NCI-H2081 (cell line): ENCODE measurements around the gene DNAAF1.

ENCODE experiments used
- DNase-seq, 2 experiments: peaks; one replicate each; lab custom pipeline; 2025; lab: John Stamatoyannopoulos, UW

Gene DNAAF1

DNA sequence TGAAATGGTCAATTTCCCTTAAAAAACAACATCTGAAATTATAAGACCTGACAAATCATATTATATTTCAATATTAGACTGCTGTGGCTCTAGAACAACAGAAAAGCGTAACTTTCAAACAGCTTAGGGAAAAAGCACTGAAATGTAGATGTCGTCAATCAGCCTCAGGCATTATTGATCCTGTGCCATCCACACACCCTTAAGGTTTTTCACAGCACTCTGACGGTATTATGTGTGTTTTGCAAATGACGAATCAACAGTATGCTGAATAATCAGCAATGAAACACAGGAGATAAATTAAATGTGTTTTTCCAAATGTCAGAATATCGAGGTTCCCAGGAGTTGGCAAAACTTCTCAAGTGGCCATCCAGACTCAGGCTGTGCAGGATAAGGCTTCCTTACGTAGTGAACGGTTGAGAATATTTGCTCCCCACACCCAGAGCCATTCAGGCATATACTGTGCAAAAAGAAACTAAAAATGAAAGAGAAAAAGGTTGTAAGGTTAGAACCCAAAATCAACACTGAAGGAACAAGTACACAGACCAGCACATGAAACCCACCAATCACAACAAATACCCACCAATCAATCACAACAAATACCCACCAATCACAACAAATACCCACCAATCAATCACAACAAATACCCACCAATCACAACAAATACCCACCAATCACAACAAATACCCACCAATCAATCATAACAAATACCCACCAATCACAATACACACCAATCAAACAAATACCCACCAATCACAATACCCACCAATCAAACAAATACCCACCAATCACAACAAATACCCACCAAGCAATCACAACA lies 20.6 kb upstream of the DNAAF1 start:
- DNase-seq: no peak

DNA sequence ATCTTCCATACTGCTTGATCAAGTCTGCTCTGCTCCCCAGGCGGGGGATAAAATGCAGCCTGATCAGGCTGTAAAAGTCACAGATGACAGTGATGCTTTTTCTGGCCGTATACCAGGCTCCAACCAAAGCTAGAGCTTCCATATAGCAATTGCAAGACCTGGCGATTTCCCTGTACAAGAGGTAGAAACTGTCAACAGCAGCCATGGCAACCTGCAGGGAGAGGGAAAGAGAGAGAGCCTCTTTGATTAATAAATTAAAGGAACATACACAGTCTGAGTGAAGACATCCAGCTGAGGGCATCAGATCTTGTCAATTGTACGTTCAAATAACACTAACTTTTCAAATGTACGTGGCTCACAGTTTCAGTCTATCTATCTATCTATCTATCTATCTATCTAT lies 14.0 kb upstream of the DNAAF1 start:
- DNase-seq: no peak

DNA sequence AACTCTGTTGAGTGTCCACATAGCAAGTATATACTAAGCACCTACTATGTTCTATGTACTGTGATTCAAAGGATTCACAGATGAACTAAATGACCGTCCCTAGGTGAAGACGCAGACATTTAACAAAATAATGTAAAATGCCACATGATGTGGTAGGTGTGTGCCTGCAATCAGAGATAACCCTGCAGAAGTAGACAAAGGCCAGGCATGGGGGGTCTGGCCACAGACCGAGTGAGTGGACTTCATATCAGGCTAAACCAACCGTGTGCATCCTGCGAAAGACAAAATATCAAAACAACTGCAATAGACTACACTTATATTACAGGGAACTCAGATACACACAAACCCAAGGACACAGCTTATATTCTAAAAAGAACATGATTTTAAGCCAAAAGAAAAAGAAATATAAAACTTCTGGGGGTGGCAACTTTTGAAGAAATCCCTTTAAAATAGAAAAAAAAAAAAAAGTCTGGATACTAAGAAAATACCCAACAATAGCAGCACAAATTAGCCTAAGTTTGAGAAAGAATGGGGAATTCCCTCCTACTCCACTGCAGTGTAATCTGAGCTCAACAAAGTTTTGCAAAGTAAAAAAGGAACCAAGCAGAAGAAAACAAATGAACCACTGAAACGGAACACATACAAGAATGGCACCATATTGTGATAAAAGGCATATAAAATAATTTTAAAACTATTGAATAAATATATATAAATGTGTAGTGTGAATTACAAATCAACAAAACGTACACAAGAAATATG lies 12.4 kb upstream of the DNAAF1 start:
- DNase-seq: no peak

DNA sequence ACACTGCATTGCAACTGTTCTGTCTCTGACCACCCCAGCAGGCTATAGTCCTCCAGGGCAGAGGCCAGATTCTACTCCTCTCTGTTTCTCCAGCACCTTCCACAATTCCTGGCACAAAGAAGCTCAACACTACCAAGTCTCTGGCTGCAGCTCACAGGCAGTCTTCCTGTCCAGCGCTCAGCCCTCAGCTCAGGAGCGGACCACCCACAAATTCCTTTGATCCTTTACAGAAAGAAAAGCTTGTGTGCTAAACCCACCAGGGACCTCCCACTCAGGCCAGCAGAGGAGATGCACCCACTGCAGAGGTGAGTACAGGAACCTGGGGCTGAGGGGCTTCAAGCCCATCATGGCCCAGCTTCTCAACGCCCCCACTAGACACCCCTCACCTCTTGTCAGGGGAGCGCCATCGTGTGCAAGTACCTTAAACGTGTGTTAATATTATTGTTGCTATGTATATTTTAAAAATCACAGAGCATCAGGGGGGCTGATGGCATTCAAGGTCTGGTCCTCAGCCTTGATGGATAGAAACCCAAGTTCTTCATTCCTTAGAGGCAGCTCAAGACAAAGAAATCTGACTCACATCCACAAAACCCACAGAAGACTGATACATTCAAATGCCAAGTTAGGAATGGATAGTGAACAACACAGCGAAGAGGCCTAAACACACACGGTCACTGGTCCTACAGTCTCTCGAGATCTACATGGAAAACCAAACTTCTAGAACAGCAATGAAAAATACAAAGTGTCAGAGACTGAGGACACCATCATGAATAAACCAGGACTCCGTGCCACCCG lies 8.6 kb upstream of the DNAAF1 start:
- DNase-seq: no peak

DNA sequence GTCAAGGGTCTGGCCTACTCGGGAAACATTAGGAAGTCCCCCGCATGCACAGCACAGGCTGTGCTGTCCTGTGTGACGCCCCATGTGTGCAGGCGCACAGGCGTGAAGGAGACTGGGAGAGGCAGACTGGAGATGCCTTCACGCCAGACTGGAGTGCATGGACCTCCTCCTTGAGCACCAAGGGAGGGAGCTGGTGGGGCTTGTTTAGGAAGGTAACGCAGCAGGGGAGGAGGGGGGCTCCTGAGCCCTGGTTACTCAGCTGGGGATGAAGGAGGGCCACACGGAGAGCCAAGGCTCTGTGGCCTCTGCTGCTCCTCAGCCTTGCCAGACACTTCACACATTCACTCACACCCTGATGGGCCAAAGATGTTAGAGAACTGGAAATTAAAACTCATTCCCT lies 7.8 kb upstream of the DNAAF1 start:
- no peak for DNase-seq

DNA sequence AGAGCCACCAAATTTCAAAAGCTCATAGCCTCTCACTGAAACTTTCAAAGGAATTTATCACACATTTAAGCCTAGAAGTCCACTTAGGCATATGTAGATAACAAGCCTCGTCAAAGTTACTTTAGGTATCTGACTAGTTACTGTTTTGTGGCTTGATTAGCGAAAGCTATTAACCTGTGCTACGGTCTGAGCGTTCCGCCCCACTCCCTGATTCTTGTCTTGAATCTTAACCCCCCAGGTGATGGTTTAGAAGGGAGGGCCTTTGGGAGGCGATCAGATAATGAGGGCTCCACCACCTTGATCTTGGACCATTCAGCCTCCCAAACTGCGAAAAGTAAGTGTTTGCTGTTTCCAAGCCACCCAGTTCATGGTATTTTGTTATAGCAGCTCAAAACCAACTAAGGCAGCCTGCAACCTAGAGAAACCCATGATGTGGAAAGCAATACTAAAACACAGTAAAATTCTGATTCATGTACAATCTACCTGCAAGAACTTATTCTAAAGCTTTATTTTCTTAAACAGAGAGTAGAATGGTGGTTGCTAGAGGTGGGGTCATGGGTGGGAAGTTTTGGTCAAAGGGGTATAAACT lies 7.2 kb upstream of the DNAAF1 start:
- no peak for DNase-seq

DNA sequence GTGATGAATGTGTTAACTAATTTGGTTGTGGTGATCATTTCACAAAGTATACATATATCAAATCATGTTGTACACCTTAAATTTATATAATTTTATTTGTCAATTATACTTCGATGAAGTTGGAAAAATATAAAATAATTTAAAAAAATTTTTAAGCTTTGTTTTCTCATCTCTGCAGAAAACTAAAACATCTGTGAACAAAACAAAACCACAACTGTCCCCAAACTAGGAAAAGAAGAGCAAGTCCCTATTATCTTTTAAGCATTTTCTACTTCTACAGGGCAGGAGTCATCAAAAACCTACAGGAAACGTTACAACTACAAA lies 6.6 kb upstream of the DNAAF1 start:
- no peak for DNase-seq

DNA sequence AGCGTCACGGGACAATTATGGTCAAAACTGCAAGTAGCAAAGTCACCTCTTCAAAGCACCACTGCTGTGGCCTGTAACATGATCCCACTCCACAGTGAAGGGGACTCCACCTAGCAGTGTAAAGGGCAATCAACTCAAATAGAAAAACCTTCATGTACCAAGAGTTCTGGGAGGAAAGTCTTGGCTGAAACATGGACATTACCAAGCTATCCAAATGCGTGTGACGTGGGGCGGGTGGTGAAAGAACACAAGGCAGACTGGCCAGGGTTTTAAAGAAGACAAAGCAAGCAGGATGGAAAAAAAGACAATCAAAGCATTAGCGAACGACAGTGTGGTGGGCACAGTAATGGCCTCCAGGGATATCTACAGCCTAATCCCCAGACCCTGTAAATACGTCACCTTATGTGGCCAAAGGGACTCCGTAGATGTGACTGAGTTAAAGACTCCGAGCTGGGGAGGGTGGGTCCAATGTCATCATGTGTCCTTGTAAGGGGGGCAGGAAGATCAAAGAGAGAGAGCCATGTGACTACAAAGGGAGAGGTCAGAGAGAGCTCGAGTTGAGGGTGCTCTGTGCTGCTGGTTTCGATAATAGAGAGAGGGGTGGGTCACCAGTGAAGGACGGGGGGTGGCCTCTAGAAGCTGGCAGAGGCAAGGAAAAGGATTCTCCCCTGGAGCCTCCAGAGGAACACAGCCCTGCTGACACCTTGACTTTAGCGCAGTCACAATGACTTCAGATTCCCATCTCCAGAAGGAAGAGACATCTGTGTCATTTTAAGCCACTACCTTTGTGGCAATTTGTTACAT lies 6.1 kb upstream of the DNAAF1 start:
- peak in 1 of 2 experiments; percentile 1 for DNase-seq

DNA sequence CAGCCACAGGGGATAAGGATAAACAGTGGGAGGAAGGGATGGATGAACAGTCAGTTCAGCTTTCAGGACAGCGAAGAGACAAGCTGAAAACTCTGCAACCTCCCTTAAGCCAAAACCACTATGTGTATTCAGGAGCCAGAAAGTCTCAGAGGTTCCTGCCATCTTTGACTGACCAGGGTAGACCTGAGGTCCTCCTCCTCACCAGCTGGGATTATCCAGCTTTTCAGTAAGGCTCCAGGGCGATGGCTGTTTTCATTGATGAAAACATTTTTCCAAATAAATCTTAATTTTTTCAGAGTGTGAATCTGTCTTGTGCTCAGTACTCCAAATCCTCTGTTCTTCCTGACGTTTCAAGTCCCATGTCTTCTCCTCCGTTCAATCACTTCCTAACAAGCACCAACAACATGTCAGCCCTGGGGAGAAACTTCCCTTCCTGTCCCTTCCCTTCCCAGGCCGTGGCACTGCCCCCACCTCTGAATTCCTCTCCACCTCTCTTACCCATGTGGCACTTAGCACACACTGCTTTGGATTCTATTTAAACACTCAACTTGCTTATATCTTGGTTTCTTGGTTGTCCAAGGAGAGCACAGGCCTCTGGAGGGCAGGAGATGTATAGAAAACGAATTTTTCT lies 5.4 kb upstream of the DNAAF1 start:
- DNase-seq: no peak

DNA sequence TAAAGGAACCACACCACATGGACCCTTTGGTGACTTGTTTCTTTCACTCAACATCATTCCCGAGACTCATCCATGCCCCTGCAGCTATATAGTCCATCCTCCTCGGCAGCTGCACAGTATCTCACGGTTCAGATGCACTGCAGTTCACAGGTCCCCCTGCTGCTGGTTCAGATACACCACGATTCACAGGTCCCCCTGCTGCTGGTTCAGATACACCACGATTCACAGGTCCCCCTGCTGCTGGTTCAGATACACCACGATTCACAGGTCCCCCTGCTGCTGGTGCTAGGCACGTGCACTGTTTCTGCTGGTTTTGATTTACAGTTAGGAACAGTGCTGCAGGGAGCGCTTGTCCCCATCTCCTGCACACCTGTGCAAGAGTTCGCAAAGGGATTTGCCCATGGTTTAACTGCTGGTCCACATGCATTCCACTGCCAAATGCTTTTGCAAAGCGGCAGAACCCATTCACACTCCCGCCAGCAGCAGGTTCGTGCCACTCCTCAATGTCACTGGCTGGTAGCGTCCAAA lies 3.9 kb upstream of the DNAAF1 start:
- no peak for DNase-seq

DNA sequence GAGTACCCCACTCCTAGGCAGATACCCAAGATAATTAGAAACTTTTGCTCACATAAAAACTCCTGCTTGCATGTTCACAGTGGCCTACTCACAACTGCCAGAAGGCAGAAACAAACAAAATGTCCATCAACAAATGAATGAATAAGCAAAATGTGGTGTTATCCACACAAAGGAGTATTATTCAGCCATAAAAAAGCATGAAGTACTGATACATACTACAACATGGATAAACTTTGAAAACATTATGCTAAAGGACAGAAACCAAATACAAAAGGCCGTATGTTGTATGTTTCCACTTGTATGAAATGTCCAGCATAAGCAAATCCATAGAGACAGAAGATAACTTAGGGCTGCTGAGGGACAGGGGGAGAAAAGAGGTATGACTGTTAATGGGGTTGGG lies 2.0 kb upstream of the DNAAF1 start:
- no peak for DNase-seq

DNA sequence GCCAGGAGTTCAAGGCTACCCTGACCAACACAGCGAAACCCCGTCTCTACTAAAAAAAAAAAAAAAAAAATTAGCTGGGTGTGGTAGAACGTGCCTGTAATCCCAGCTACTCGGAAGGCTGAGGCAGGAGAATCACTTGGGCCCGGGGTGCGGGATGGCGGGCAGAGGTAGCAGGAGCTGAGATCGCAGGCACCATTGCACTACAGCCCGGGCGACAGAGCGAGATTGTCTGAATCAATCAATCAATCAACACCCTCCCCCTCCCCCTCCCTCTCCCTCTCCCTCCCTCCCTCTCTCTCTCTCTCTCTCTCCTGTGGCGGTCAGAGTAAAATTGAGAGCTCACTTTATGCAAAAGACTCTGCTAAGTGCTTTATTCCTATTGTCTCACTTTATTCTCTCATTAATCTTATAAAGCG lies 1.3 kb upstream of the DNAAF1 start:
- DNase-seq: no peak

DNA sequence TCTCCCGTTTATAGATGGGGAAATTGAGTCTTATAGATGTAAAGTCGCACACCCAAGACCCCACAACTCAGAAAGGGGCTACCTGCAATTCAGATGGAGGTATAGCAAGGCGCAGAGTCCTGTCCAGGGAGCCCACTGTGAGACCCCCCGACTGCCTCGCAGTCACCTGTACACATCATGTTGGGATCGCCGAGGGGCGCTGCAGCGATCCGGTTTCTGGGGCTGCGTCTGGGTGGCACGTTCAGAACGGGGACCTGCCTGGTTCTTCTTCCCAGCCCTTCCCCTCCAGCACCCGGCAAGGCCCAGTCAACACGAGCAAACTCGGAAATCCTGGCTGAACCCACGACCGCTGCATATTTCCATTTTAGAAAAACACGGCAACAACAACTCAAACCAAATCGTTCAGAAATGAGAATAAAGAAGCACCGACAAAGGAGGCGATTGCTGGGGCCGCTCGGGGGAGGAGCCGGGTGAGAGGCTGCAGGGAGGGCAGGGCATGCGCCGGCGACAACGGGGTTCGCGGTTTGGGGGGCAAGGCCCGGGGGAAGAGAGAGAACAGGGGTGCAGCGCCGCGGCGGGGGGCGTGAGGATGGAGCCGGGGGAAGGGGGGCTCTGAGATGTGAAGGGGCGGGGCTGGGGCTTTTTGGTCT lies 774 bp upstream of the DNAAF1 start:
- no peak for DNase-seq

DNA sequence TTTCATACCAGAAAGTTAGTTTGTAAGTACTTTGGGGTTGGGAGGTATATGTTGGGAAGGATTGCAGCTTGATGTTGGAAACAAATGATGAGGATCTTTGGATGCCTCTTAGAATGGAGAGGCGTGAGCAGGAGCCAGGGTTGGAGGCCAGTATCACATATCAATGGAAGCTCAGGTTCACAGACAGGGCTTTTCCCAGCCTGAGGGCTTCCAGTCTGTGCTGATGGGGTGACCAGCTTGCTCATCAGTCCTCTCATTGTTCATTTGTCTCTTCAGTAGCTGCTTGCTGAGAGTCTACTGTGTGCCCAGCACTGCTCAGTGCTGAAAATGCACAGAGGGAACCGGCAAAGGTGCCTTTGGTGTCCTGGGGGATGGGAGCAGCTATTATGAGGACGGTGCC lies 5.8 kb downstream of the DNAAF1 start:
- DNase-seq: no peak

DNA sequence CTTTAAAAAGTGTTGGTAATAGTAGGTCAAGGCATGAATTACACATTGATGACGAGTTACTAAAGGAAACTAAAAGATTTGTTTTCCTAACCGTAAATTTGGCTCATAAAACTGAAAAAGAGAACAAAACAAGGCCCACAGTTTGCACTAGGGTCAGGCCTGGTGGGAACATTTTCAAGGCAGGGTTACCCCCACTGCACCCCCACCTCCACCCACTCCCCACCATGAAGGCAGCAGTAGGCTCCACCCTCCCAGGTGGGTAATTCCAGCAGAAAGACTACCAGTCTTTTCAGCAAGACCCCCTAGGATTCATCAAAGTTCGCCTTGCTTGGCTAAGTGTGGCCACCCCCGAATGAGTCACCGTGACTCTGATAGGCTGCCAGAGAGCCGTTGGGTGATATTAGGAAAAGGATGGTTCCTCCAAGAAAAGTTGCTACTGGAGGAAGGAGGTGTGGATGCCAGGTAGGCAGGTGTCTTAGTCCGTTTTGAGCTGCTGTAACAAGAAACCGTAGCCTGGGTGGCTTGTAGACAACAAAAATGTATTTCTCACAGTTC lies 8.6 kb downstream of the DNAAF1 start:
- no peak for DNase-seq

DNA sequence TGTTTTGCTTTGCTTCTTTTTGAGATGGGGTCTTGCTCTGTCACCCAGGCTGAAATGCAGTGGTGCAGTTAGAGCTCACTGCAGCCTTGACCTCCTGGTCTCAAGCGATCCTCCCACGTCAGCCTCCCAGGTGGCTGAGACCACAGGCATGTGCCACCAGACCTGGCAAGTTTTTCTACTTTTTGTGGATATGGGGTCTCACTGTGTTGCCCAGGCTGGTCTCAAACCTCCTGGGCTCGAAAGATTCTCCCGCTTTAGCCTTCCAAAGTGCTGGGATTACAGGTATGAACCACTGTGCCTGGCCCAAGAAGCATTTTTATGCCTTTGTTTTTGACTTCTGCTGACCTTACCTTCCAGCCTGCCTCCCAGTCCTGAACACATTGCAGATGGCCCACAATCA lies 10.1 kb downstream of the DNAAF1 start:
- no peak for DNase-seq

DNA sequence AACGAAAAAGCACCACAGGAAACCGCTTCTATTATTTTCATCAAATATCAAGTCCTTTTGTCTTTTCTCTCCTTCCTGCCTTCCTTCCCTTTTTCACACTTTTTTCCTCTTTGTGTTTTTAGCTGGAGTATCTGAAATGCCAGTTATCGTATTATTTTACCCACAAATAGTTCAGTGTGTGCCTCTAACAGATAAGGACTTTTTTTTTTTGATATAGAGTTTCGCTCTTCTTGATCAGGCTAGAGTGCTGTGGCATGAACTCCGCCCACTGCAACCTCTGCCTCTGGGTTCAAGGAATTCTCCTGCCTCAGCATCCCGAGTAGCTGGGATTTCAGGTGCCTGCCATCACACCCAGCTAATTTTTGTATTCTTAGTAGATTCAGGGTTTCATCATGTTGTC lies 10.7 kb downstream of the DNAAF1 start:
- DNase-seq: no peak

DNA sequence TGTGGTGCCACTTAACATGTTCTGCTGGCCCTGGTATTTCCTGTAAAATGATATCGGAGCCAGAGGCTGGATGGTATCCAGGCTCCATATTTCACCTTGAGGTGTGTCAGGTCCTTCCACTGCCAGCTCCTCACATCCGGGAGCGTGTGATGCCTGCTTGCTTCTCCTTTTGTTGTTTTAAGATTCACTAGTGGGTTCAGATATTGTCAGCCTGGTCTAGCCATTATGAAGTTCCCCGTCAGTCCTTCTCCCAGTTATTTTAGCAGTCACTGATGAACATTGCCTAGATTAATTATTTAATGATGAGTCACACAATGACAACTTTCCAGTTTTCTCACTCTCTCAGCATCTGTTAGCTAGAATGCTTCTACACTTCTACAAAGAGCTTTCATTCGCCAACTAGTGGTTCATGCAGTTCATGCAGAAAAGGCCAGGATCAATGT lies 11.3 kb downstream of the DNAAF1 start:
- DNase-seq: no peak

DNA sequence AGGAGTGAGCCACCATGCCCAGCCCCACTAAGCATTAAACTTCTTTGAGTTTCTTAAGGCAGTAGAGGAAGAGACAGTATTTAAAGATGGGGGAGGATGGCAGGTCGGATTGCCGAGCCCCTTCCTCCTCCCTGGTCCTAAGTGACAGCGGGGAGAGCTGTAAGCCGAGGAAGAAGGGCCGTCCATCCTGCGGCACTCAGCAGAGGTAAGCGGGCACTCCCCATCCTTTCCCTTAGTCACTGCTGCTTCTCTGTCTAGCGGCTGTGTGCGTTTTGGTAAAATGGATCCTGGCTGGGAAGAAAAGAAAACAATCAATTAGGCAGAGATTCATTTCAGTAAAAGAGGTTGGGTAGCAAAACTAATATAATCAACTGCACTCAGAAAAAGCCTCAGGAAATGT lies 13.9 kb downstream of the DNAAF1 start:
- DNase-seq: no peak

DNA sequence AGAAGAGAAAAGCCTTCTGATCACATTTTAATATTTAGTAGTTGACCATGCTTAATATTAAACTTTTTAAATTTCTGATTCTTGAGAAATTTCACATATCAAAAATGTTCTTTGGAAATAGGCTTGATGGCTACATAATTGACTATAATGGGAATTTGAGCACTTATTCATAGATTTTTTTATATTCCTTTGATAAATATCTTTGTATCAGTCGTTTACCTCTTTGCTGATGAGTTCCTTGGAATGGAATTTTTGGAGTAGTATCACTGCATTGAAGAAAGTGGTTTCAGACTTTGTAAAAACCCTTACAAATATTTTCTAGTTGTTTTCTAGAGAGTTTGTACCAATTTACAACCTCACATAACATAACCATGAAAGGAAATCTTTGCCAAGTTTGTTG lies 14.7 kb downstream of the DNAAF1 start:
- DNase-seq: no peak
